ENCODE data around the gene PTPRJ.

- TF ChIP-seq CTCF (IDR thresholded peaks at IDR 0.05; ENCODE audit: extremely low read depth in 1 of 2, insufficient read depth in 1 of 2, low read depth in 1 of 2, low read length in 2 of 2) = no peak
- TF ChIP-seq POLR2AphosphoS5 (IDR thresholded peaks at IDR 0.05; ENCODE audit: insufficient read depth, low read depth, low read length) = no peak
- TF ChIP-seq EZH2 (IDR thresholded peaks at IDR 0.05; ENCODE audit: borderline replicate concordance, low read depth, low read length, severe bottlenecking) = no peak
Measured at GRCh38 chr11:48018528-48019216, 38.3 kb downstream of the PTPRJ start.

Measured in endothelial cell of umbilical vein (primary cell).